Ishikawa (cell line): ENCODE results near the gene CD1E.

Experiments
- CEBPB ChIP-seq: IDR thresholded peaks from 2 replicates; pipeline ENCODE4 v1.6.1; 2012
- CREB1 ChIP-seq: IDR thresholded peaks from 2 replicates; pipeline ENCODE4 v1.6.1; 2012; ENCODE audit warnings: low read depth
- EGR1 ChIP-seq: IDR thresholded peaks from 2 replicates; pipeline ENCODE4 v1.6.1; 2012
- EP300 ChIP-seq: IDR thresholded peaks from 2 replicates; pipeline ENCODE4 v1.6.1; 2012; ENCODE audit warnings: borderline replicate concordance
- FOXM1 ChIP-seq: IDR thresholded peaks from 2 replicates; pipeline ENCODE4 v1.6.1; 2012; ENCODE audit warnings: low read depth, borderline replicate concordance
- MAX ChIP-seq: IDR thresholded peaks from 2 replicates; pipeline ENCODE4 v1.6.1; 2012
- NFIC ChIP-seq: IDR thresholded peaks from 2 replicates; pipeline ENCODE4 v1.6.1; 2012
- RAD21 ChIP-seq: IDR thresholded peaks from 2 replicates; pipeline ENCODE4 v1.6.1; 2012; ENCODE audit warnings: low read depth
- REST ChIP-seq: IDR thresholded peaks from 2 replicates; pipeline ENCODE4 v1.6.1; 2012; ENCODE audit warnings: low read depth, mild to moderate bottlenecking
- TAF1 ChIP-seq: IDR thresholded peaks from 2 replicates; pipeline ENCODE4 v1.6.1; 2012; ENCODE audit warnings: low read depth, mild to moderate bottlenecking
- TCF12 ChIP-seq: IDR thresholded peaks from 2 replicates; pipeline ENCODE4 v1.6.1; 2012; ENCODE audit warnings: low read depth
- TEAD4 ChIP-seq: IDR thresholded peaks from 2 replicates; pipeline ENCODE4 v1.6.1; 2012
- USF1 ChIP-seq: IDR thresholded peaks from 2 replicates; pipeline ENCODE4 v1.6.1; 2012
- YY1 ChIP-seq: IDR thresholded peaks from 2 replicates; pipeline ENCODE4 v1.6.1; 2012; ENCODE audit warnings: low read depth
- ZBTB7A ChIP-seq: IDR thresholded peaks from 2 replicates; pipeline ENCODE4 v1.6.1; 2012; ENCODE audit warnings: low read depth

Gene CD1E

GRCh38 chr1:158327481-158327880 is 26.2 kb upstream of the CD1E start:
- TF ChIP-seq TCF12: no peak
- no peak for TF ChIP-seq MAX
- no peak for TF ChIP-seq REST

- TF ChIP-seq TEAD4 (no peak), CEBPB (no peak)
Measured at GRCh38 chr1:158328426-158328825, 25.3 kb upstream of the CD1E start.

GRCh38 chr1:158329300-158329699 is 24.4 kb upstream of the CD1E start:
- TF ChIP-seq TCF12 (no peak), TEAD4 (no peak), RAD21 (no peak), CEBPB (no peak), YY1 (no peak), USF1 (no peak), REST (no peak), EP300 (no peak), TAF1 (no peak), ZBTB7A (no peak), MAX (no peak), FOXM1 (no peak), CREB1 (no peak), NFIC (no peak)

- TF ChIP-seq RAD21 (peak; percentile 40), ZBTB7A (no peak)
Measured at GRCh38 chr1:158329733-158330132, 24.0 kb upstream of the CD1E start.

GRCh38 chr1:158330391-158331105 is 23.1 kb upstream of the CD1E start:
- no peak for TF ChIP-seq CREB1
- no peak for TF ChIP-seq TCF12
- TF ChIP-seq EGR1: no peak
- TF ChIP-seq MAX: no peak
- TF ChIP-seq USF1: no peak
- no peak for TF ChIP-seq NFIC
- no peak for TF ChIP-seq CEBPB
- TF ChIP-seq REST: no peak
- TF ChIP-seq TEAD4: no peak

GRCh38 chr1:158331106-158331425 is 22.6 kb upstream of the CD1E start:
- TF ChIP-seq CREB1: no peak
- no peak for TF ChIP-seq EGR1
- no peak for TF ChIP-seq USF1
- TF ChIP-seq RAD21: no peak
- TF ChIP-seq YY1: no peak
- TF ChIP-seq TCF12: no peak
- no peak for TF ChIP-seq NFIC
- no peak for TF ChIP-seq TAF1
- no peak for TF ChIP-seq TEAD4
- TF ChIP-seq ZBTB7A: no peak
- no peak for TF ChIP-seq REST
- no peak for TF ChIP-seq FOXM1
- no peak for TF ChIP-seq MAX
- TF ChIP-seq EP300: no peak
- TF ChIP-seq CEBPB: no peak
